ENCODE data around the gene GEMIN2. TPM values are rescaled to one million over a fixed set of nuclear protein-coding genes. Genes with fewer than 3 reads are reported as not detected.
"Not testable (repeated sequence)": the region's sequence is repeated elsewhere in the genome, so short reads cannot be mapped to it uniquely, and the experiment has no call there.

The GEMIN2 gene
- total RNA-seq, 2 experiments from 2014 or later: 25.4 to 26.7 TPM

- Mint-ChIP-seq H3K4me1 (ENCODE audit: low read depth) (peaks cover 25% of the 10 kb centered on the region), H3K27me3 (ENCODE audit: low read depth) (no peaks in the 10 kb centered on the region), H3K27ac (peak overlapping the region; percentile 60), H3K9me3 (ENCODE audit: insufficient read depth) (no peaks in the 10 kb centered on the region), H3K36me3 (ENCODE audit: low read depth) (peaks cover 55% of the 10 kb centered on the region), H3K4me3 (no peak overlapping the region)
- ATAC-seq (no peak), DNase-seq (no peak)
- ChIA-PET CTCF (no interaction called here), POLR2A (interaction anchor here (3.9 kb wide), 1 partner anchor 10 kb away, joined by 20 read pairs; the partner anchor contains the start of gene TRAPPC6B)
Measured at GRCh38 chr14:39160494-39160893, 46.4 kb downstream of the GEMIN2 start.

DNA sequence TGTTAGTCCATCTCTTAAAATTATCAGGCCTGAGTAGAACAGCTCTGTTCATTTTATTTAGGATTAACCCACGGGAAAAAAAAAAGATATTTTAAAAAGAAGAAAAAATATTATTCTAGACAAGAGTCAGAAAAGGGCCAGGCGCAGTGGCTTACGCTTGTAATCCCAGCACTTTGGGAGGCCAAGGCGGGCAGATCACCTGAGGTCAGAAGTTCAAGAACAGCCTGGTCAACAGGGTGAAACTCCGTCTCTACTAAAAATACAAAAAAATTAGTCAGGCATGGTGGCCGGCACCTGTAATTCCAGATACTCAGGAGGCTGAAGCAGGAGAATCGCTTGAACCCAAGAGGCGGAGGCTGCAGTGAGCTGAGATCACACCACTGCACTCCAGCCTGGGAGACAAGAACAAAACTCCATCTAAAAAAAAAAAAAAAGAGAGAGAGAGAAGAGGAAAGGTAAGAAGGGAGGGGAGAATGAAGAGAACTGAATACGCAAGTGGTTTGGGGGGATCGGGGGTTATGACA, 53.7 kb downstream of the GEMIN2 start:
- POLR2A ChIA-PET; H3K27me3 Mint-ChIP-seq (ENCODE audit: low read depth); DNase-seq; ATAC-seq; H3K27ac Mint-ChIP-seq; H3K9me3 Mint-ChIP-seq (ENCODE audit: insufficient read depth): not testable (repeated sequence)
- H3K4me1 Mint-ChIP-seq (ENCODE audit: low read depth): peaks cover 41% of the 10 kb centered on the region
- CTCF ChIA-PET: interaction anchor here (1.4 kb wide), 1 partner anchor 61 kb away, joined by 3 read pairs; no protein-coding TSS in a partner anchor
- H3K4me3 Mint-ChIP-seq: peak overlapping the region; percentile 82
- H3K36me3 Mint-ChIP-seq (ENCODE audit: low read depth): peaks cover 39% of the 10 kb centered on the region

DNA sequence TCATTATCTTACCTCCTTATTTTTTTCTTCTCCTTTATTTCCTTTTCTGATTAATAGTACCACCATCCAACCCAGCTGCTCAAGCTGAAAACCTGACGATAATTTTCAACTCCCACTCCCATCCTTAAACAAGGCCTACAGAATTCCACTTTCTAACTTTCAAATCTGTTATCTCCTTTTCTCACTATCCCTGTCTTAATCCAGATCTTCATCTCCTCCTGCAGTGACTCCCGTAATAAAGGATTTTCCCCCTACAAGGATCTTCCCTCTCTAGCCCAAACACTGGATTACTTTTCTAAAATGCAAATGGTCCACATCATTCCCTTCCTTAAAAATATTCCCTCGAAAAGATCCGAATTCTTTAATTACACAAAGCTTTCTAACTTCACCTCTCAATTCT, 54.5 kb downstream of the GEMIN2 start:
- ChIA-PET POLR2A (no interaction called here), CTCF (no interaction called here)
- Mint-ChIP-seq H3K9me3 (ENCODE audit: insufficient read depth) (no peaks in the 10 kb centered on the region), H3K4me3 (peak overlapping the region; percentile 82), H3K27me3 (ENCODE audit: low read depth) (no peaks in the 10 kb centered on the region), H3K4me1 (ENCODE audit: low read depth) (peaks cover 40% of the 10 kb centered on the region), H3K27ac (no peak overlapping the region), H3K36me3 (ENCODE audit: low read depth) (peaks cover 35% of the 10 kb centered on the region)
- ATAC-seq: no peak
- DNase-seq: no peak

- Mint-ChIP-seq H3K4me1 (ENCODE audit: low read depth) (peaks cover 44% of the 10 kb centered on the region), H3K9me3 (ENCODE audit: insufficient read depth) (no peaks in the 10 kb centered on the region), H3K4me3 (peak overlapping the region; percentile 82), H3K27ac (peak overlapping the region; percentile 98), H3K36me3 (ENCODE audit: low read depth) (peaks cover 28% of the 10 kb centered on the region), H3K27me3 (ENCODE audit: low read depth) (no peaks in the 10 kb centered on the region)
- ChIA-PET POLR2A (interaction anchor here (0.8 to 2.0 kb wide), 16 partner anchors 8 to 262 kb away, joined by 3 to 24 read pairs (median 9); partner anchors contain the start of genes FBXO33, GEMIN2 and SEC23A), CTCF (interaction anchor here (1.0 to 1.6 kb wide), 5 partner anchors 55 to 257 kb away, joined by 3 to 7 read pairs (median 4); partner anchors contain the start of genes GEMIN2 and SEC23A)
- ATAC-seq (peak; percentile 4), DNase-seq (no peak)
Measured at GRCh38 chr14:39169541-39169900, 55.4 kb downstream of the GEMIN2 start.

GRCh38 chr14:39173198-39173597, 59.1 kb downstream of the GEMIN2 start:
- peak overlapping the region; percentile 44 for H3K27ac Mint-ChIP-seq
- POLR2A ChIA-PET: interaction anchor here (0.8 to 2.9 kb wide), 6 partner anchors 12 to 259 kb away, joined by 3 to 11 read pairs (median 5); partner anchors contain the start of genes FBXO33, GEMIN2 and SEC23A
- H3K4me1 Mint-ChIP-seq (ENCODE audit: low read depth): peaks cover 45% of the 10 kb centered on the region
- peak overlapping the region; percentile 10 for H3K4me3 Mint-ChIP-seq
- H3K9me3 Mint-ChIP-seq (ENCODE audit: insufficient read depth): no peaks in the 10 kb centered on the region
- peaks cover 35% of the 10 kb centered on the region for H3K36me3 Mint-ChIP-seq (ENCODE audit: low read depth)
- CTCF ChIA-PET: no interaction called here
- no peaks in the 10 kb centered on the region for H3K27me3 Mint-ChIP-seq (ENCODE audit: low read depth)
- no peak for DNase-seq
- no peak for ATAC-seq

DNA sequence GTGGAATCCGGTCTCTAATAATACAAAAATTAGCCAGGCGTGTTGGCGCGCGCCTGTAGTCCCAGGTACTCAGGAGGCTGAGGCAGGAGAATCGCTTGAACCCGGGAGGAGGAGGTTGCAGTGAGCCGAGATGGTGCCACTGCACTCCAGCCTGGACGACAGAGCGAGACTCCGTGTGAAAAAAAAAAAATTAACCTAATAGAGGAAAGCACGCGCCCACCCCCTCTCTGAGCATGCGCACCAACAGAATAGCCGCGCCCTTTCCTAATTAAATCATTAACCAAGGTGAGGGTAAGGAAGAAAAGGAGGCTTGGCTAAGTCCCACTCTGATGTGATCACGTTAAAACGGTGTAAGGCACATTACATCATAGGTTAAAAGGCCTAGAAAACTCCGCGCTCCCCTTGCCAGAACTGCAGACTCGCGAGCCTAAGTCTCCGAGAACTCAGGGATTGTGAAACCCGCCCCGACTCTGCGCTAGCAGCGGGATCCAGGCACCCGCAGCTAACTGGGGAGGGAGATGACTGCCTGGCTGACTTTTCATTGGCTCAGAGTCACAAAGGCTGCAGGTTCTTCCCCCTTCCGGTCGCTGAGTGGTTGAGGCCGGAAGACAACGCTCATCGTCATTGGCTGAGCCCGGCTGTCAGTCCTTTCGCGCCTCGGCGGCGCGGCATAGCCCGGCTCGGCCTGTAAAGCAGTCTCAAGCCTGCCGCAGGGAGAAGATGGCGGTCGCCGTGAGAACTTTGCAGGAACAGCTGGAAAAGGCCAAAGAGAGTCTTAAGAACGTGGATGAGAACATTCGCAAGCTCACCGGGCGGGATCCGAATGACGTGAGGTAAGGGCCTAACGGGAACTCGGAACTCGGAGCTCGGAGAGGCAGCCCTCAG, 60.7 kb downstream of the GEMIN2 start, which contains the start of gene PNN:
TSS of gene PNN (plus strand) at position 695 of the 885 bp plus-strand sequence. CDS start at position 721, 26 bp downstream.
- peak; percentile 92 for ATAC-seq
- Mint-ChIP-seq H3K4me3 (peak within 1 kb of the TSS; percentile 98), H3K27ac (peak within 1 kb of the TSS; percentile 99), H3K9me3 (ENCODE audit: insufficient read depth) (no peaks in the 10 kb centered on the region), H3K4me1 (ENCODE audit: low read depth) (peaks cover 45% of the 10 kb centered on the region), H3K36me3 (ENCODE audit: low read depth) (peaks cover 40% of the 10 kb centered on the region), H3K27me3 (ENCODE audit: low read depth) (no peaks in the 10 kb centered on the region)
- peak; percentile 99 for DNase-seq
- ChIA-PET POLR2A (interaction anchor here (0.6 to 2.9 kb wide), 14 partner anchors 11 to 257 kb away, joined by 3 to 19 read pairs (median 5); partner anchors contain the start of genes FBXO33, GEMIN2 and SEC23A), CTCF (interaction anchor here (1.0 to 1.4 kb wide), 2 partner anchors 32 to 252 kb away, joined by 4 to 5 read pairs; no protein-coding TSS in a partner anchor)

DNA sequence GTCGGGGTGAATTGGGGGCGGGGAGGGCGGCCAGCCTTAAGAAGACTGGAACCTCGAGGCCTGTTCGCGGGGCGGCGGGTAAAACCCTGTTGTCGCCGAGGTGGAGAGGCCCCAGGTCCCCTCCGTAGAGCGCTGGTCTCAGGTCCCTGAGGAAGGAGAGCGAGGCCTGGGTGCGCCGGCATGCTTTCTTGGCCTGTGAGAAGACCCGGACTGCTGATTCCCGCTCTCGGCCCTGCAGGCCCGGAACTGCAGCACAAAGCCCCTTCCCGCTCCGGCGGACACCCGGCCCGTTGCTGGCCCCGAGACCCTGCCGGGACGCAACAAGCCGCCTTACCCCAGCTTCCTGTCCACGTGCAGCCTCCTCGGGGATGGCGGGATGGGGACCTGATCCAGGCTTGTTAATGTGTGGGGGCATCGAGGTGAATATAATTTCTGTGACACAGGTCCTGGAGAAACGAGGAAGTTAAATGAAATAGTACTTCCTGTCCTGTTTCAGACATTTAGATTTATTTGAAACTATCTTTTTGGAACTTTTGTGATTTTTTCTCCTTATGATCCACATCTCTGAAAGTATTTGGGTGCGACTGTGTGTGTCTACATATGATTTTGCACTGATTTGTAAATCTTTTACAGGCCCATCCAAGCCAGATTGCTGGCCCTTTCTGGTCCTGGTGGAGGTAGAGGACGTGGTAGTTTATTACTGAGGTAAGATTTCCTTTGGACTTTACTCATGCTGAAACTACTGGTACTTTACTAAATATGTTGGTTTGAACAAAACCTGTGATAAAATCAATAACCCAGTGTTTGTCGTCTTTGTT, 61.5 kb downstream of the GEMIN2 start:
- Mint-ChIP-seq H3K9me3 (ENCODE audit: insufficient read depth) (no peaks in the 10 kb centered on the region), H3K4me1 (ENCODE audit: low read depth) (peaks cover 45% of the 10 kb centered on the region), H3K36me3 (ENCODE audit: low read depth) (peaks cover 40% of the 10 kb centered on the region), H3K27ac (peak overlapping the region; percentile 99), H3K4me3 (peak overlapping the region; percentile 98), H3K27me3 (ENCODE audit: low read depth) (no peaks in the 10 kb centered on the region)
- POLR2A ChIA-PET: interaction anchor here (0.6 to 2.9 kb wide), 13 partner anchors 10 to 256 kb away, joined by 3 to 19 read pairs (median 6); partner anchors contain the start of genes FBXO33, GEMIN2 and SEC23A
- peak; percentile 20 for DNase-seq
- ATAC-seq: peak; percentile 14
- CTCF ChIA-PET: interaction anchor here (1.0 to 1.4 kb wide), 2 partner anchors 32 to 251 kb away, joined by 4 to 5 read pairs; no protein-coding TSS in a partner anchor

DNA sequence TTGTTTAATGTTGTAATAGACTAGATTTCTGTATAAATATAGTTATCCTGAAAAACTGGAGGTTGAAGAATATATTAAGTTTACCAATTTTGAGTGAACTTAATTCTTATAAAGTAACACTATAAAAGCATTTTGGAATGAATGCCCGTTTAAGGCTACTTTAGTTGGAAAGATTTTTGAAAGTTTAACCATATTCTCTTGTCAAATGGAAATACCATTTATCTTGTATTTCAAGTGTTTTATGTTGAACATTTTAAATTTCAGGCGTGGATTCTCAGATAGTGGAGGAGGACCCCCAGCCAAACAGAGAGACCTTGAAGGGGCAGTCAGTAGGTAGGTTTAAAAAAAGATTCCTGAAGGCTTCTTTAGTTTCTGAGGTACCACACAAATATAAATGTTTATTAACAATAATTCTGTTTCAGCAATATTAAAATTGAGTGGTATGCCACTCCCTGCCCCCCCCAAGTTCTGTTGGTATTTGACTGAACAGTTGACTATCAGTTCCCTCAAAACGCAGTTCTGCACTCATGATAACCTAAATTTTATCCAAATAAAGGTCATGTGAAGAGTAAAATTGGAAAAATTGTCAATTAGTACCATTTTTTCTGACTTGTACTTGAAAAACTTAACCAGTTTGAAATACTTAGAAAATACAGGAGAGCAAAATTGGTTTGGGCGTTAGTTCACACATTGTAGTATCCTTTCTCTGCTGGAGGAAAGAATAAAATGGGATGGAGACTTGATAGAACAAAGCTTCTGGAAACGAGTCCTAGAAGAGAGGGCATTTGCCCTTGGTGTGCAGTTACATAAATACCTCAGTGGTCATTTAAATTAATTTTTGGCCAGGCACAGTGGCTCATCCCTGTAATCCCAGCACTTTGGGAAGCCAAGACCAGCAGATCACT, 62.4 kb downstream of the GEMIN2 start:
- H3K27me3 Mint-ChIP-seq (ENCODE audit: low read depth): no peaks in the 10 kb centered on the region
- peak overlapping the region; percentile 99 for H3K27ac Mint-ChIP-seq
- H3K9me3 Mint-ChIP-seq (ENCODE audit: insufficient read depth): no peaks in the 10 kb centered on the region
- H3K36me3 Mint-ChIP-seq (ENCODE audit: low read depth): peaks cover 40% of the 10 kb centered on the region
- CTCF ChIA-PET: interaction anchor here (1.0 kb wide), 1 partner anchor 31 kb away, joined by 5 read pairs; no protein-coding TSS in a partner anchor
- no peak for ATAC-seq
- peaks cover 38% of the 10 kb centered on the region for H3K4me1 Mint-ChIP-seq (ENCODE audit: low read depth)
- peak; percentile 15 for DNase-seq
- POLR2A ChIA-PET: interaction anchor here (1.7 to 2.9 kb wide), 4 partner anchors 9 to 90 kb away, joined by 6 to 13 read pairs (median 10); partner anchors contain the start of gene SEC23A
- H3K4me3 Mint-ChIP-seq: peak overlapping the region; percentile 98

GRCh38 chr14:39177168-39177545, 63.0 kb downstream of the GEMIN2 start:
- Mint-ChIP-seq H3K4me3 (peak overlapping the region; percentile 68), H3K9me3 (ENCODE audit: insufficient read depth) (no peaks in the 10 kb centered on the region), H3K27me3 (ENCODE audit: low read depth) (no peaks in the 10 kb centered on the region), H3K4me1 (ENCODE audit: low read depth) (peaks cover 34% of the 10 kb centered on the region), H3K27ac (peak overlapping the region; percentile 77), H3K36me3 (ENCODE audit: low read depth) (peaks cover 40% of the 10 kb centered on the region)
- ChIA-PET POLR2A (interaction anchor here (0.6 kb wide), 1 partner anchor 9 kb away, joined by 3 read pairs; no protein-coding TSS in a partner anchor), CTCF (no interaction called here)
- DNase-seq: peak; percentile 16
- no peak for ATAC-seq

DNA sequence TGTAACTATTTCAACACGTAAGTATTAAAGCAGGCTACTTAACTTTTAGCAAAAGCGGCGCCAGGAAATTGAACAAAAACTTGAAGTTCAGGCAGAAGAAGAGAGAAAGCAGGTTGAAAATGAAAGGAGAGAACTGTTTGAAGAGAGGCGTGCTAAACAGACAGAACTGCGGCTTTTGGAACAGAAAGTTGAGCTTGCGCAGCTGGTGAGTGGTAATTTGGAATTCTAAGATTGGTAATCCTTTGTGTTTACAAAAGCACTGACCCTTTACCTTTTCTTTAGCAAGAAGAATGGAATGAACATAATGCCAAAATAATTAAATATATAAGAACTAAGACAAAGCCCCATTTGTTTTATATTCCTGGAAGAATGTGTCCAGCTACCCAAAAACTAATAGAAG, 64.9 kb downstream of the GEMIN2 start:
- ATAC-seq: no peak
- DNase-seq: peak; percentile 13
- H3K36me3 Mint-ChIP-seq (ENCODE audit: low read depth): peaks cover 48% of the 10 kb centered on the region
- H3K27me3 Mint-ChIP-seq (ENCODE audit: low read depth): no peaks in the 10 kb centered on the region
- H3K9me3 Mint-ChIP-seq (ENCODE audit: insufficient read depth): no peaks in the 10 kb centered on the region
- peaks cover 32% of the 10 kb centered on the region for H3K4me1 Mint-ChIP-seq (ENCODE audit: low read depth)
- ChIA-PET CTCF (interaction anchor here (0.8 kb wide), 1 partner anchor 29 kb away, joined by 3 read pairs; no protein-coding TSS in a partner anchor), POLR2A (interaction anchor here (0.8 to 2.0 kb wide), 3 partner anchors 9 to 36 kb away, joined by 3 to 8 read pairs (median 3); partner anchors contain the start of gene TRAPPC6B)
- peak overlapping the region; percentile 1 for H3K4me3 Mint-ChIP-seq
- no peak overlapping the region for H3K27ac Mint-ChIP-seq
